ENCODE results near the gene SLFN12L. TPM values are rescaled to one million over a fixed set of nuclear protein-coding genes. Genes with fewer than 3 reads are reported as not detected.

The SLFN12L gene
- total and polyA plus RNA-seq, 3 donors from 2014 or later = 0.69 to 1.4 (median 1.0) TPM

DNA sequence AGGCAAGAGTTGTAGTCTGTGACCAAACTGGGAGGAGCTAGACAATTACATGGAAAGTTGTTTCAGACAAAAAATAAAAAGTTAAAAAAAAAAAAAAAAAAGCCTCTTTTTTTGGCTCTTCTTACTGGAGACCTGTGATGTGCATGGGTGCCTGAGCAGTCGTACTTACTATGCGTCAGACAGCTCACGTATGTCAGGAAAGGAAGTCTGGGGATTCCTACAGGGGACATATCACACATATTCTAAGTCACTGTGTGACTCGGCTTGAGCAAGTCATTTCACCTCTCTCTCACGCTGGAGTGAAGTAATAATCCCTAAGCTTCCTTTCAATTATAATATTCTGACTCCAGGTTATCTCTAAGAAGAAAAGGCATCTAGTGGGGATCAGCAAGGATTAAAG, 17.2 kb upstream of the SLFN12L start:
- no peaks in the 10 kb centered on the region for H3K27me3 ChIP-seq
- H3K4me1 ChIP-seq = no peaks in the 10 kb centered on the region
- no peaks in the 10 kb centered on the region for H3K9me3 ChIP-seq
- H3K4me3 ChIP-seq = no peak overlapping the region
- intact Hi-C loops (cut with DNase I; ENCODE audit: low total_unique reads) = no loop called here
- H3K27ac ChIP-seq = no peak overlapping the region
- TF ChIP-seq, protein P1, sequence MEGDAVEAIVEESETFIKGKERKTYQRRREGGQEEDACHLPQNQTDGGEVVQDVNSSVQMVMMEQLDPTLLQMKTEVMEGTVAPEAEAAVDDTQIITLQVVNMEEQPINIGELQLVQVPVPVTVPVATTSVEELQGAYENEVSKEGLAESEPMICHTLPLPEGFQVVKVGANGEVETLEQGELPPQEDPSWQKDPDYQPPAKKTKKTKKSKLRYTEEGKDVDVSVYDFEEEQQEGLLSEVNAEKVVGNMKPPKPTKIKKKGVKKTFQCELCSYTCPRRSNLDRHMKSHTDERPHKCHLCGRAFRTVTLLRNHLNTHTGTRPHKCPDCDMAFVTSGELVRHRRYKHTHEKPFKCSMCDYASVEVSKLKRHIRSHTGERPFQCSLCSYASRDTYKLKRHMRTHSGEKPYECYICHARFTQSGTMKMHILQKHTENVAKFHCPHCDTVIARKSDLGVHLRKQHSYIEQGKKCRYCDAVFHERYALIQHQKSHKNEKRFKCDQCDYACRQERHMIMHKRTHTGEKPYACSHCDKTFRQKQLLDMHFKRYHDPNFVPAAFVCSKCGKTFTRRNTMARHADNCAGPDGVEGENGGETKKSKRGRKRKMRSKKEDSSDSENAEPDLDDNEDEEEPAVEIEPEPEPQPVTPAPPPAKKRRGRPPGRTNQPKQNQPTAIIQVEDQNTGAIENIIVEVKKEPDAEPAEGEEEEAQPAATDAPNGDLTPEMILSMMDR (IDR thresholded peaks at IDR 0.05) = no peak
- TF ChIP-seq POLR2A (IDR thresholded peaks at IDR 0.05) = no peak
- no peaks in the 10 kb centered on the region for H3K36me3 ChIP-seq (ENCODE audit: low read depth, missing control alignments)
- WGBS, 2 donors = 66 to 69% methylated on average over 5 of the region's 5 CpGs
- DNase-seq = no peak

DNA sequence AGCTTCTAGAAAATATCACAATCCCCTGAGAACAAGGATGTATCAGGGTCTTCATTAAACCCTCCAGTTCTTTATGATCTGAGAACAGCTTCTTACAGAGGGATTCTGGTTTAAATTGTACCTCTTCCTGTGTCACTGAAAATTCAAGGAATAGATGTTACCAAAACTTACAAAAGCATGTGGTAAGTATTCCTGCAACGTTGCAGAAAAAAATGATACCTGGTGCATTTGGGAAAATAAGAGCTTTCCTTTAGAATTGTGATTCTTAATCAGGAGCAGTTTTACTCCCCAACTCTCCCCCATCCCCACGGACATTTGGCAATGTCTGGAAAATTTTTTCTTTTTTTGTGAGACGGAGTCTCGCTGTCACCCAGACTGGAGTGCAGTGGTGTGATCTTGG, 15.8 kb upstream of the SLFN12L start:
- no peak for DNase-seq
- TF ChIP-seq, protein P1 (IDR thresholded peaks at IDR 0.05) = no peak
- no peak for TF ChIP-seq POLR2A (IDR thresholded peaks at IDR 0.05)
- H3K27me3 ChIP-seq = no peaks in the 10 kb centered on the region
- no peaks in the 10 kb centered on the region for H3K36me3 ChIP-seq (ENCODE audit: low read depth, missing control alignments)
- H3K4me3 ChIP-seq = no peak overlapping the region
- no peaks in the 10 kb centered on the region for H3K4me1 ChIP-seq
- 68 to 80% methylated on average over 4 of the region's 4 CpGs for WGBS, 2 donors
- H3K27ac ChIP-seq = no peak overlapping the region
- H3K9me3 ChIP-seq = no peaks in the 10 kb centered on the region
- intact Hi-C loops (cut with DNase I; ENCODE audit: low total_unique reads) = no loop called here

DNA sequence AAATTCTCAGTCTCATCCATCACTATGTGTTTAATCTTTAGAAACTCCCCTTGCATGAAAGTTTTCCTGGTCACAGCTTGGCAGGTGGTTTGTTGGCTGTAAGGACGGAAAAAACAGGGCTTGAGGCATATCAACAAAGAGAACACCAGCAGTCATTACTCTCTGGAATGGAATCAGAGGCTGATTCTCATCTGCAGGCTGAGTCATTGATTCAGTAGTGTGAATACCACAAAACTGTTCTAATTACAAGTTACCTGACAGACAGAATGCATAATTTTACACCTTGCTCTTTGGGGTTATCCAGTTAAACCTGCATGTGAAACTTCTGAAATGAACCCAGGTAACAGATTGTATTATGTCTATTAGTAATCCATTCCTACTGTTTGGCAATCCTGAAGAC, 11.5 kb upstream of the SLFN12L start:
- no peaks in the 10 kb centered on the region for H3K4me1 ChIP-seq
- H3K27me3 ChIP-seq = no peaks in the 10 kb centered on the region
- intact Hi-C loops (cut with DNase I; ENCODE audit: low total_unique reads) = no loop called here
- no peaks in the 10 kb centered on the region for H3K36me3 ChIP-seq (ENCODE audit: low read depth, missing control alignments)
- WGBS, 2 donors = 65 to 69% methylated on average over 1 of the region's 1 CpG
- no peaks in the 10 kb centered on the region for H3K9me3 ChIP-seq
- TF ChIP-seq, protein P1 (IDR thresholded peaks at IDR 0.05) = no peak
- no peak for TF ChIP-seq POLR2A (IDR thresholded peaks at IDR 0.05)
- H3K27ac ChIP-seq = no peak overlapping the region
- DNase-seq = no peak
- no peak overlapping the region for H3K4me3 ChIP-seq

DNA sequence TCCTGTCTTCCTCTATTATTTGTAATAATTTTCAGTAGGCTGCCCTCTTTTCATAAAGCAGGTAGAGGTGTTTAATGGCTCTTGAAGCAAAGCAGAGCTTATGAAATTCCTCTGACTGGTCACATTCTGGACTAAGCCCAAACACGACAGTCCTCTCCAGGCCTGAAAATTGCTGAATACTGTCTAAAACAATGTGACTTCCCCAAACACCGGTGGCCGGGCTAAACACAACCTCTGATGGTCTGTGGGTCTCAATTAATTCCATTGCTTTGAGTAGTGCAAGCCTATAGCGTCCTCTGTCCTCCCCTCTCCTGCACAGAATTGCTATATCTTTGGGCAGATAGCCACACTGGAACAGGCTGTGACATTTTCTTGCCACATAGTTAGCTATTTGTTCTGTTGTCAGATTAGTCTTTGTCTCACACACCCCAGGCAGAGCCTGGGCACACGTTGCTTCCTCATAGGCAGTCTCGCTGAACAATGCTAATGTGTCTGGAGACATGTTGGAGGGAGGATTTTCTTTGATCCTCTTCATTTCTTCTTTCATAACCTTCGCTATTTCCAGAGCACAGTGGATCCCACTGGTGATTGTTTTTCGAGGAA, 10.8 kb upstream of the SLFN12L start:
- Histone ChIP-seq H3K9me3 (no peaks in the 10 kb centered on the region), H3K4me1 (no peaks in the 10 kb centered on the region), H3K27me3 (no peaks in the 10 kb centered on the region), H3K4me3 (no peak overlapping the region), H3K27ac (no peak overlapping the region), H3K36me3 (ENCODE audit: low read depth, missing control alignments) (no peaks in the 10 kb centered on the region)
- TF ChIP-seq POLR2A (IDR thresholded peaks at IDR 0.05) = no peak
- TF ChIP-seq, protein P1 (IDR thresholded peaks at IDR 0.05) = no peak
- WGBS, 2 donors = 51 to 68% methylated on average over 8 of the region's 8 CpGs
- intact Hi-C loops (cut with DNase I; ENCODE audit: low total_unique reads) = no loop called here
- peak; percentile 59 for DNase-seq

DNA sequence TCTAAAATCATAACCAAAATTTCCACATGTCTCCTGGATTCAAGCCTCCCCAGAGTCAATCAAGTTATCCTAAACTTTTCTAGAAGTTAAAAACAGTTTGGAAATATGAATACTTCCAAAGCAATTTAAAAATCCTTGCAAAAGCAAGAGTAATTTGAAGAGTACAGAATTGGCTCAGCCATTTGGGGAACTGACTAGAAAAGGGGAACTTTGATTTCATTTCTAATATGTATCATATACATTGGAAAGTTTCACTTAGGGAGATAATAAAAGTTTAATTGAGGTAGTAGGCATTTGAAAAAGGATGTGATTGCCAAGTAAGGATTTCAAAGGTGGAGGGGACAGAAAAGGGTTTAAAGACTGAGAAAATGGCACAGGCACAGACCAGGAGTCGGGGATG, 9.0 kb upstream of the SLFN12L start:
- Histone ChIP-seq H3K36me3 (ENCODE audit: low read depth, missing control alignments) (no peaks in the 10 kb centered on the region), H3K27me3 (no peaks in the 10 kb centered on the region), H3K4me1 (no peaks in the 10 kb centered on the region), H3K27ac (no peak overlapping the region), H3K9me3 (no peaks in the 10 kb centered on the region), H3K4me3 (no peak overlapping the region)
- TF ChIP-seq, protein P1 (IDR thresholded peaks at IDR 0.05) = no peak
- no peak for TF ChIP-seq POLR2A (IDR thresholded peaks at IDR 0.05)
- 77 to 88% methylated on average over 1 of the region's 1 CpG for WGBS, 2 donors
- DNase-seq = no peak
- intact Hi-C loops (cut with DNase I; ENCODE audit: low total_unique reads) = no loop called here

All from testis (tissue), 3 donors.